ENCODE data around the gene VSTM2B. TPM values are rescaled to one million over a fixed set of nuclear protein-coding genes. Genes with fewer than 3 reads are reported as not detected.

Gene VSTM2B
- polyA plus RNA-seq, 1 of the 3 experiments (the other 2 are of a cell fraction): not detected

DNA sequence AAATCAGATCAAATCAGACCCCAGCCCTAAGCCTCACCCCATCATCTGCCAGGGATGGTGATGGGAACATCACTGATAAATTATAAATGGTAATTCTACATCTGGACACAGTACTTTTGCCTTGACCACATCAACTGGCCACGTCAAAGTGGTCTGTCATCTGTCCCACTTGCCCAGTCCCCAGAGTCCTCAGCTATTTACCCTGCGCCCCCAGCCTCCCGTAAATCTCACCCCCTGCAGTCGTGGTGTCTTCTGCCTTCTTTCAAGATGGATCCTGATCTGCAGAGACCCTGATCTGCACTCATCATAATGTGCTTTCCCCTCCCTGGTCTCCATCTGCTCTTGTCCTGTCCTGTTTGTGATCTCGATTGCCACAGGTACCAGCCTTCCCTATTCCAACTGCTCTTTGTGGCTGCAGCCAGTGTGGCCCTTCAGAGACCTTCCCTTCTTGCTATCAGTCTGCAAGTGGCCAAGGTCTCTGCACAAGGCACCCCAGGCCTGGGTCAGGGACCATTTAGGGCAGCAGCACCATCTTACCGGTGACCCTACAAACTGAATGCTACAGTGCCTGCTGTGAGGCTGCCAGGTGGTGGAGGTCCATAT is 53.6 kb downstream of the VSTM2B start:
- no peak overlapping the region for H3K27ac ChIP-seq (ENCODE audit: low read depth in 2 of 2, low read length in 1 of 2)
- no peaks in the 10 kb centered on the region for H3F3A ChIP-seq (replicated peaks; ENCODE audit: insufficient read depth)
- DNase-seq: no peak
- H4K20me1 ChIP-seq (ENCODE audit: insufficient read depth): no peaks in the 10 kb centered on the region
- H3K9ac ChIP-seq: no peak overlapping the region
- no peak for TF ChIP-seq RAD21 (IDR thresholded peaks at IDR 0.05; ENCODE audit: low read length)
- TF ChIP-seq, protein P1, sequence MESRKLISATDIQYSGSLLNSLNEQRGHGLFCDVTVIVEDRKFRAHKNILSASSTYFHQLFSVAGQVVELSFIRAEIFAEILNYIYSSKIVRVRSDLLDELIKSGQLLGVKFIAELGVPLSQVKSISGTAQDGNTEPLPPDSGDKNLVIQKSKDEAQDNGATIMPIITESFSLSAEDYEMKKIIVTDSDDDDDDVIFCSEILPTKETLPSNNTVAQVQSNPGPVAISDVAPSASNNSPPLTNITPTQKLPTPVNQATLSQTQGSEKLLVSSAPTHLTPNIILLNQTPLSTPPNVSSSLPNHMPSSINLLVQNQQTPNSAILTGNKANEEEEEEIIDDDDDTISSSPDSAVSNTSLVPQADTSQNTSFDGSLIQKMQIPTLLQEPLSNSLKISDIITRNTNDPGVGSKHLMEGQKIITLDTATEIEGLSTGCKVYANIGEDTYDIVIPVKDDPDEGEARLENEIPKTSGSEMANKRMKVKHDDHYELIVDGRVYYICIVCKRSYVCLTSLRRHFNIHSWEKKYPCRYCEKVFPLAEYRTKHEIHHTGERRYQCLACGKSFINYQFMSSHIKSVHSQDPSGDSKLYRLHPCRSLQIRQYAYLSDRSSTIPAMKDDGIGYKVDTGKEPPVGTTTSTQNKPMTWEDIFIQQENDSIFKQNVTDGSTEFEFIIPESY (IDR thresholded peaks at IDR 0.05; ENCODE audit: borderline replicate concordance, low read depth): no peak
- TF ChIP-seq SIN3A (IDR thresholded peaks at IDR 0.05; ENCODE audit: borderline replicate concordance, low read depth, low read length): no peak
- no peak for TF ChIP-seq YY1 (IDR thresholded peaks at IDR 0.05; ENCODE audit: low read depth)
- no peaks in the 10 kb centered on the region for H3K9me2 ChIP-seq
- H3K4me2 ChIP-seq: no peak overlapping the region
- H3K4me3 ChIP-seq (ENCODE audit: low read depth in 2 of 2, low read length in 1 of 2): no peak overlapping the region
- POLR2A ChIA-PET: no interaction called here
- CTCF ChIA-PET: no interaction called here
- H3K9me3 ChIP-seq: no peaks in the 10 kb centered on the region
- peaks cover 39% of the 10 kb centered on the region for H3K27me3 ChIP-seq (ENCODE audit: insufficient read depth)
- H3K36me3 ChIP-seq (replicated peaks in 1 of 2; ENCODE audit: control insufficient read depth in 1 of 2, insufficient read depth in 2 of 2, low read length in 1 of 2): no peaks in the 10 kb centered on the region
- WGBS (ENCODE audit: low lambda C conversion rate): 3% methylated on average over 5 of the region's 6 CpGs
- no peaks in the 10 kb centered on the region for H3K4me1 ChIP-seq (ENCODE audit: control insufficient read depth in 1 of 2, insufficient read depth in 2 of 2, low read depth in 1 of 2, low read length in 1 of 2)
- H2AFZ ChIP-seq (ENCODE audit: low read depth): no peak overlapping the region
- H3K79me2 ChIP-seq (ENCODE audit: insufficient read depth): no peaks in the 10 kb centered on the region

DNA sequence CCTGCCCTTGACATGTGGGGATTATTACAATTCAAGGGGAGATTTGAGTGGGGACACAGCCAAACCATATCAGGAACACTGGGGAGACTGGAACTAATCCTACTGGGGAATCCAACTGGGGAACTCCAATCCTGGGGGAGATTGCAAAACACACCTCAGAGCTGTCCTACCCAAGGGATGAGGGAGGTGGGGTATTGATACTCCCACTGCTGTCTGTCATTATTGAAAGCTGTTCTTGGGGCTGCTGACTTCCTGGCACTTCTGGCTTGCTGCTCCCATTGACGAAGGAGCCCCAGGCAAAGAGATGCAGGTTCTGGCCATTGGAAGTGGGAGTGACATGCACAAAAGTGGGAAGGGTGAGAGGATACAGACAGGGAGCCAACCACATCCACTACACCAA is 55.6 kb downstream of the VSTM2B start:
- H3K9me2 ChIP-seq: no peaks in the 10 kb centered on the region
- H2AFZ ChIP-seq (ENCODE audit: low read depth): no peak overlapping the region
- WGBS (ENCODE audit: low lambda C conversion rate): 7% methylated on average over 1 of the region's 1 CpG
- CTCF ChIA-PET: no interaction called here
- no peaks in the 10 kb centered on the region for H3K79me2 ChIP-seq (ENCODE audit: insufficient read depth)
- no peak overlapping the region for H3K9ac ChIP-seq
- H4K20me1 ChIP-seq (ENCODE audit: insufficient read depth): no peaks in the 10 kb centered on the region
- no peaks in the 10 kb centered on the region for H3K36me3 ChIP-seq (replicated peaks in 1 of 2; ENCODE audit: control insufficient read depth in 1 of 2, insufficient read depth in 2 of 2, low read length in 1 of 2)
- no peak overlapping the region for H3K4me2 ChIP-seq
- no peaks in the 10 kb centered on the region for H3F3A ChIP-seq (replicated peaks; ENCODE audit: insufficient read depth)
- peaks cover 19% of the 10 kb centered on the region for H3K27me3 ChIP-seq (ENCODE audit: insufficient read depth)
- H3K4me1 ChIP-seq (ENCODE audit: control insufficient read depth in 1 of 2, insufficient read depth in 2 of 2, low read depth in 1 of 2, low read length in 1 of 2): no peaks in the 10 kb centered on the region
- no peaks in the 10 kb centered on the region for H3K9me3 ChIP-seq
- no peak overlapping the region for H3K4me3 ChIP-seq (ENCODE audit: low read depth in 2 of 2, low read length in 1 of 2)
- POLR2A ChIA-PET: no interaction called here
- DNase-seq: no peak
- no peak overlapping the region for H3K27ac ChIP-seq (ENCODE audit: low read depth in 2 of 2, low read length in 1 of 2)
- TF ChIP-seq RFX5 (IDR thresholded peaks at IDR 0.05; ENCODE audit: low read length) (no peak), ELF1 (IDR thresholded peaks at IDR 0.05) (no peak), NFIC (IDR thresholded peaks at IDR 0.05; ENCODE audit: borderline replicate concordance) (no peak), TAF1 (IDR thresholded peaks at IDR 0.05; ENCODE audit: borderline replicate concordance, low read depth, low read length) (no peak), GABPA (IDR thresholded peaks at IDR 0.05; ENCODE audit: low read depth) (no peak), CHD2 (IDR thresholded peaks at IDR 0.05; ENCODE audit: low read length, partially characterized antibody) (no peak), TEAD4 (IDR thresholded peaks at IDR 0.05; ENCODE audit: borderline replicate concordance, insufficient read depth) (no peak), EP300 (IDR thresholded peaks at IDR 0.05; ENCODE audit: borderline replicate concordance in 1 of 2, low read depth in 1 of 2, low read length in 1 of 2) (no peak), FOXJ3 (CRISPR knock-in tag; IDR thresholded peaks at IDR 0.05) (no peak), SMC3 (IDR thresholded peaks at IDR 0.05; ENCODE audit: low read depth, low read length) (no peak), FOSL2 (IDR thresholded peaks at IDR 0.05; ENCODE audit: borderline replicate concordance, low read depth) (no peak), GATA2 (CRISPR knock-in tag; IDR thresholded peaks at IDR 0.05) (no peak), RCOR1 (IDR thresholded peaks at IDR 0.05; ENCODE audit: low read length) (no peak), TCF12 (IDR thresholded peaks at IDR 0.05) (no peak)
- TF ChIP-seq, protein P2, sequence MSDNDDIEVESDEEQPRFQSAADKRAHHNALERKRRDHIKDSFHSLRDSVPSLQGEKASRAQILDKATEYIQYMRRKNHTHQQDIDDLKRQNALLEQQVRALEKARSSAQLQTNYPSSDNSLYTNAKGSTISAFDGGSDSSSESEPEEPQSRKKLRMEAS (IDR thresholded peaks at IDR 0.05; ENCODE audit: low read depth): no peak
- TF ChIP-seq, protein P3, sequence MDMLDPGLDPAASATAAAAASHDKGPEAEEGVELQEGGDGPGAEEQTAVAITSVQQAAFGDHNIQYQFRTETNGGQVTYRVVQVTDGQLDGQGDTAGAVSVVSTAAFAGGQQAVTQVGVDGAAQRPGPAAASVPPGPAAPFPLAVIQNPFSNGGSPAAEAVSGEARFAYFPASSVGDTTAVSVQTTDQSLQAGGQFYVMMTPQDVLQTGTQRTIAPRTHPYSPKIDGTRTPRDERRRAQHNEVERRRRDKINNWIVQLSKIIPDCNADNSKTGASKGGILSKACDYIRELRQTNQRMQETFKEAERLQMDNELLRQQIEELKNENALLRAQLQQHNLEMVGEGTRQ (IDR thresholded peaks at IDR 0.05; ENCODE audit: borderline replicate concordance, low read depth, low read length): no peak
- TF ChIP-seq, protein P4, sequence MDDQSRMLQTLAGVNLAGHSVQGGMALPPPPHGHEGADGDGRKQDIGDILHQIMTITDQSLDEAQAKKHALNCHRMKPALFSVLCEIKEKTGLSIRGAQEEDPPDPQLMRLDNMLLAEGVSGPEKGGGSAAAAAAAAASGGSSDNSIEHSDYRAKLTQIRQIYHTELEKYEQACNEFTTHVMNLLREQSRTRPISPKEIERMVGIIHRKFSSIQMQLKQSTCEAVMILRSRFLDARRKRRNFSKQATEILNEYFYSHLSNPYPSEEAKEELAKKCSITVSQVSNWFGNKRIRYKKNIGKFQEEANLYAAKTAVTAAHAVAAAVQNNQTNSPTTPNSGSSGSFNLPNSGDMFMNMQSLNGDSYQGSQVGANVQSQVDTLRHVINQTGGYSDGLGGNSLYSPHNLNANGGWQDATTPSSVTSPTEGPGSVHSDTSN (IDR thresholded peaks at IDR 0.05): no peak
- TF ChIP-seq, protein P5, sequence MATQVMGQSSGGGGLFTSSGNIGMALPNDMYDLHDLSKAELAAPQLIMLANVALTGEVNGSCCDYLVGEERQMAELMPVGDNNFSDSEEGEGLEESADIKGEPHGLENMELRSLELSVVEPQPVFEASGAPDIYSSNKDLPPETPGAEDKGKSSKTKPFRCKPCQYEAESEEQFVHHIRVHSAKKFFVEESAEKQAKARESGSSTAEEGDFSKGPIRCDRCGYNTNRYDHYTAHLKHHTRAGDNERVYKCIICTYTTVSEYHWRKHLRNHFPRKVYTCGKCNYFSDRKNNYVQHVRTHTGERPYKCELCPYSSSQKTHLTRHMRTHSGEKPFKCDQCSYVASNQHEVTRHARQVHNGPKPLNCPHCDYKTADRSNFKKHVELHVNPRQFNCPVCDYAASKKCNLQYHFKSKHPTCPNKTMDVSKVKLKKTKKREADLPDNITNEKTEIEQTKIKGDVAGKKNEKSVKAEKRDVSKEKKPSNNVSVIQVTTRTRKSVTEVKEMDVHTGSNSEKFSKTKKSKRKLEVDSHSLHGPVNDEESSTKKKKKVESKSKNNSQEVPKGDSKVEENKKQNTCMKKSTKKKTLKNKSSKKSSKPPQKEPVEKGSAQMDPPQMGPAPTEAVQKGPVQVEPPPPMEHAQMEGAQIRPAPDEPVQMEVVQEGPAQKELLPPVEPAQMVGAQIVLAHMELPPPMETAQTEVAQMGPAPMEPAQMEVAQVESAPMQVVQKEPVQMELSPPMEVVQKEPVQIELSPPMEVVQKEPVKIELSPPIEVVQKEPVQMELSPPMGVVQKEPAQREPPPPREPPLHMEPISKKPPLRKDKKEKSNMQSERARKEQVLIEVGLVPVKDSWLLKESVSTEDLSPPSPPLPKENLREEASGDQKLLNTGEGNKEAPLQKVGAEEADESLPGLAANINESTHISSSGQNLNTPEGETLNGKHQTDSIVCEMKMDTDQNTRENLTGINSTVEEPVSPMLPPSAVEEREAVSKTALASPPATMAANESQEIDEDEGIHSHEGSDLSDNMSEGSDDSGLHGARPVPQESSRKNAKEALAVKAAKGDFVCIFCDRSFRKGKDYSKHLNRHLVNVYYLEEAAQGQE (IDR thresholded peaks at IDR 0.05; ENCODE audit: low read depth, low read length): no peak
